Ishikawa (cell line): ENCODE results near the gene DSG1.

Source experiments
- EP300 ChIP-seq: IDR thresholded peaks from 2 replicates; pipeline ENCODE4 v1.6.1; 2012; ENCODE audit warnings: borderline replicate concordance
- MAX ChIP-seq: IDR thresholded peaks from 2 replicates; pipeline ENCODE4 v1.6.1; 2012
- RAD21 ChIP-seq: IDR thresholded peaks from 2 replicates; pipeline ENCODE4 v1.6.1; 2012; ENCODE audit warnings: low read depth
- REST ChIP-seq: IDR thresholded peaks from 2 replicates; pipeline ENCODE4 v1.6.1; 2012; ENCODE audit warnings: low read depth, mild to moderate bottlenecking
- TCF12 ChIP-seq: IDR thresholded peaks from 2 replicates; pipeline ENCODE4 v1.6.1; 2012; ENCODE audit warnings: low read depth
- USF1 ChIP-seq: IDR thresholded peaks from 2 replicates; pipeline ENCODE4 v1.6.1; 2012
- YY1 ChIP-seq: IDR thresholded peaks from 2 replicates; pipeline ENCODE4 v1.6.1; 2012; ENCODE audit warnings: low read depth

- TF ChIP-seq REST (no peak), EP300 (no peak), TCF12 (no peak), USF1 (no peak), MAX (no peak), YY1 (no peak), RAD21 (no peak)
Measured at GRCh38 chr18:31268985-31269406, 49.0 kb upstream of the DSG1 start.
